ENCODE measurements around the gene GTPBP4. TPM values are rescaled to one million over a fixed set of nuclear protein-coding genes. Genes with fewer than 3 reads are reported as not detected.

Gene GTPBP4
- total and polyA plus RNA-seq, 9 of the 15 experiments (the other 6 are each of a cell fraction or from before 2014, with no cell fraction given): 79.0 to 155 (median 128) TPM

- TF ChIP-seq ZBTB33 (CRISPR knock-in tag; IDR thresholded peaks at IDR 0.05): no peak
- no peak for TF ChIP-seq ZNF77 (CRISPR knock-in tag; IDR thresholded peaks at IDR 0.05)
- TF ChIP-seq XRCC4 (IDR thresholded peaks at IDR 0.05; ENCODE audit: extremely low read depth, insufficient read depth, insufficient read length): no peak
- TF ChIP-seq CHD2 (IDR thresholded peaks at IDR 0.05; ENCODE audit: low read depth, low read length): peak; percentile 42
- no peak for TF ChIP-seq ZBTB43 (CRISPR knock-in tag; IDR thresholded peaks at IDR 0.05)
- TF ChIP-seq RREB1 (CRISPR knock-in tag; IDR thresholded peaks at IDR 0.05): no peak
- TF ChIP-seq, protein P1, sequence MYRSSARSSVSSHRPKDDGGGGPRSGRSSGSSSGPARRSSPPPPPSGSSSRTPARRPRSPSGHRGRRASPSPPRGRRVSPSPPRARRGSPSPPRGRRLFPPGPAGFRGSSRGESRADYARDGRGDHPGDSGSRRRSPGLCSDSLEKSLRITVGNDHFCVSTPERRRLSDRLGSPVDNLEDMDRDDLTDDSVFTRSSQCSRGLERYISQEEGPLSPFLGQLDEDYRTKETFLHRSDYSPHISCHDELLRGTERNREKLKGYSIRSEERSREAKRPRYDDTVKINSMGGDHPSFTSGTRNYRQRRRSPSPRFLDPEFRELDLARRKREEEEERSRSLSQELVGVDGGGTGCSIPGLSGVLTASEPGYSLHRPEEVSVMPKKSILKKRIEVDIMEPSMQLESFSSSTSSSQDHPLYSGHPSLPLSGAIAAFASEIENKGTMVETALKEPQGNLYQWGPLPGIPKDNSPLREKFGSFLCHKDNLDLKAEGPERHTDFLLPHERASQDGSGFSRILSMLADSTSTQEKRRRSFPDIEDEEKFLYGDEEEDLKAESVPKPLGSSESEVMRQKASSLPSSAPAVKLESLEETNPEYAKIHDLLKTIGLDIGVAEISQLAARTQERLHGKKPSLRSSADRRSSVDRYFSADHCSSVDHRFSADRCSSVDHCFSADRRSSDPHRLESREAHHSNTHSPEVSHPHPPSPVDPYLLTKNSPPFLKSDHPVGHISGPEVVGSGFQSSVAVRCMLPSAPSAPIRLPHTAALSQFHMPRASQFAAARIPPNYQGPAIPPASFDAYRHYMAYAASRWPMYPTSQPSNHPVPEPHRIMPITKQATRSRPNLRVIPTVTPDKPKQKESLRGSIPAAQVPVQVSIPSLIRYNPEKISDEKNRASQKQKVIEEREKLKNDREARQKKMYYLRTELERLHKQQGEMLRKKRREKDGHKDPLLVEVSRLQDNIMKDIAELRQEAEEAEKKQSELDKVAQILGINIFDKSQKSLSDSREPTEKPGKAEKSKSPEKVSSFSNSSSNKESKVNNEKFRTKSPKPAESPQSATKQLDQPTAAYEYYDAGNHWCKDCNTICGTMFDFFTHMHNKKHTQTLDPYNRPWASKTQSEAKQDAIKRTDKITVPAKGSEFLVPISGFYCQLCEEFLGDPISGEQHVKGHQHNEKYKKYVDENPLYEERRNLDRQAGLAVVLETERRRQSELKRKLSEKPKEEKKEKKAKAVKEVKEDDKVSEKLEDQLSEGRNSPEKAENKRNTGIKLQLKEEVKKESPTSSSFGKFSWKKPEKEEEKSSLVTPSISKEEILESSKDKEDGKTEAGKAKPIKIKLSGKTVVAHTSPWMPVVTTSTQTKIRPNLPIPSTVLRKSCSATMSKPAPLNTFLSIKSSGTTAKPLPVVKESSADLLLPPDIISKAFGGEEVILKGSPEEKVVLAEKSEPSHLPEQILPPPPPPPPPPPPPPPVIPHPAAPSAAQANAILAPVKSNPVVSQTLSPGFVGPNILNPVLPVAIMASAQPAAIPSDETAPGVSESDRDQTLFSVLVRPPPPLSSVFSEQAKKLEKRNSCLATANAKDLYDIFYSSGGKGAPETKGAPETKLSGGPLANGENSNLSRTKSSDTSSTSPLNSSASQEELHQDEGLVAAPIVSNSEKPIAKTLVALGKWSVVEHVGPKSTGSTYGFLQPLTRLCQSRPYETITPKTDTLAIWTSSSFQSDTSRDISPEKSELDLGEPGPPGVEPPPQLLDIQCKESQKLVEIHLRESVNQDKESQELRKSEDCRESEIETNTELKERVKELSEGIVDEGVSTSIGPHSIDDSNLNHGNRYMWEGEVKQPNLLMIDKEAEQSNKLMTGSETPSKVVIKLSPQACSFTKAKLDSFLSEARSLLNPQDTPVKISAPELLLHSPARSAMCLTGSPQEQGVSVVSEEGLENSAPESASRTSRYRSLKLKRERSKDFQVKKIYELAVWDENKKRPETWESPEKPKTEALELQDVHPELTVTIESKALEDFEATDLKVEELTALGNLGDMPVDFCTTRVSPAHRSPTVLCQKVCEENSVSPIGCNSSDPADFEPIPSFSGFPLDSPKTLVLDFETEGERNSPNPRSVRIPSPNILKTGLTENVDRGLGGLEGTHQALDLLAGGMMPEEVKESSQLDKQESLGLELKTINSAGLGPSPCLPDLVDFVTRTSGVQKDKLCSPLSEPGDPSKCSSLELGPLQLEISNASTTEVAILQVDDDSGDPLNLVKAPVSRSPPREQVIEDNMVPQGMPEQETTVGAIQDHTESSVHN (IDR thresholded peaks at IDR 0.05; ENCODE audit: borderline replicate concordance in 1 of 2, low read depth in 1 of 2): no peak
- no peak for TF ChIP-seq CREBBP (IDR thresholded peaks at IDR 0.05; ENCODE audit: low read depth, low read length)
Observed at GRCh38 chr10:1048732-1049424, 60.6 kb downstream of the GTPBP4 start, which contains the start of gene IDI1 (continued).

Data from K562 (cell line).